GM18520 (cell line): ENCODE results near the gene GNG13.
"Not testable (repeated sequence)": the region's sequence is repeated elsewhere in the genome, so short reads cannot be mapped to it uniquely, and the experiment has no call there.

Source experiments
- ATAC-seq: cut with Tn5 transposase; IDR thresholded peaks from one replicate; pipeline ENCODE4 v1.9.1; 2021; ENCODE audit not compliant: unreplicated experiment

Gene GNG13, protein sequence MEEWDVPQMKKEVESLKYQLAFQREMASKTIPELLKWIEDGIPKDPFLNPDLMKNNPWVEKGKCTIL

DNA sequence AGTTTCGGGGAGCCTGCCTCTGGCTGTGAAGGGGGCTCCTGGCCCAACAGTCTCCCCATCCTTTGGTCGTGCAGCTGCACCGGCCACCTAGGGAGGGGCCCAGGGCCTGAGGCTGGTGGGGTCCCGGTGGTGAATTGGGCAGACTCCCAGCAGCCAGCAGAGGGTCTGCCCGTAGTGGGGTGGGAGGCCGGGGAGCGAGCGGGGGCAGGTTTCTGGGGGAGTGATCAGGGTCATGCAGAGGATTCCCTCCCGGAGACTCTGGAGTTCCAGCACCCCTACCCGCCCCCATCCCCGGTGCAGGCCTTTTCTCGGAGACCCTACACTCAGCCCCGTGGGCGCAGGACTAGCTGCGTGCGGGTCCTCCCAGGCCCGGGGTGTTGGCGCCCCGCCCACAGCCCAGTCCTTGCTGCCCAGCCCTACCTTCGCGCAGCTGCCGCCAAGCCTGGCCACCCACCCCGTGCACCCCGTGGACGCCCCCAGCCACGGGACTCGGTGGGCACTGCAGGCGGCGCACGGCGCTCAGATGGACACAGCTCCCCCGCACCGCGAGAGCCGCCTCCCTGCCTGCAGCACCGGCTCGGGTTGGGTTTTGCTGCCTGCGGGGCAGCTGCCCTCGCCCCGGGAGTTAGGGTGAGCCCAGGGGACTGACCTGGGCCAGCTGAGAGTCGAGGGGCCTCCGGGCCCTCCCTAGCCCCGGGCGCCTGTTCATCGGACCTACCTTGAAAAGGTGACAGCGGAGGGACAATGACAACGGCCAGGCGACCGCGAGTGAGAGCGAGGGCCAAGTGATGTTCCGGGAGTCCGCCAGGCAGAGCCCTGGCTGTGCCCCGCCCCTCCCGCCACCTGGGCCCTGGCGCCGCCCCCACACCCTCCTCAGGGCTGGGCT, at the start of gene GNG13:
Gene GNG13 (minus strand): TSS at position 787 of the 886 bp plus-strand sequence. CDS start 1,657 bp downstream, outside the sequence.
- no peak for ATAC-seq

GRCh38 chr16:848510-849253, 48.1 kb upstream of the GNG13 start:
- ATAC-seq, result no peak

- no peak for ATAC-seq
These were observed 47.3 kb upstream of the GNG13 start for GRCh38 chr16:847681-848445.

DNA sequence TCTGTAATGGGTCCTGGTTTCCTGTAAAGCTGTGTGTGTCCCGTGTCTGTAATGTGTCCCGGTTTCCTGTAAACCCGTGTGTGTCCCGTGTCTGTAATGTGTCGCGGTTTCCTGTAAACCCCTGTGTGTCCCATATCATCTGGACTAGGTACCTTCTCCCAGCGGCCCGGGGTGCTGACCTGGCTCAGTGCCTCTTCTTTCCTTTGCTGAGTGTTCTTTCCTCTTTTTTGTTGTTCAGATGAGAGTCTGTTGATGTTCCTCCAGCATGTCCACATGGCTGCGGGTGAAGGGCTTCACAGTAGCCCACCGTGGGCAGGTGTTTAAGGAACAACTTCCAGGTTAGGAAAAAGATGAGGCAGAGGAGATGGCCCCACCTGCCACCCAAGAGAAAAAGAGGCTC, 46.6 kb upstream of the GNG13 start:
- ATAC-seq, result no peak

- no peak for ATAC-seq
These were observed 44.8 kb upstream of the GNG13 start for GRCh38 chr16:845351-845745.

- no peak for ATAC-seq
These were observed 44.3 kb upstream of the GNG13 start for GRCh38 chr16:844638-845350.

GRCh38 chr16:843771-844170, 43.2 kb upstream of the GNG13 start:
- ATAC-seq, result no peak

GRCh38 chr16:842711-843560, 42.4 kb upstream of the GNG13 start:
- no peak for ATAC-seq

DNA sequence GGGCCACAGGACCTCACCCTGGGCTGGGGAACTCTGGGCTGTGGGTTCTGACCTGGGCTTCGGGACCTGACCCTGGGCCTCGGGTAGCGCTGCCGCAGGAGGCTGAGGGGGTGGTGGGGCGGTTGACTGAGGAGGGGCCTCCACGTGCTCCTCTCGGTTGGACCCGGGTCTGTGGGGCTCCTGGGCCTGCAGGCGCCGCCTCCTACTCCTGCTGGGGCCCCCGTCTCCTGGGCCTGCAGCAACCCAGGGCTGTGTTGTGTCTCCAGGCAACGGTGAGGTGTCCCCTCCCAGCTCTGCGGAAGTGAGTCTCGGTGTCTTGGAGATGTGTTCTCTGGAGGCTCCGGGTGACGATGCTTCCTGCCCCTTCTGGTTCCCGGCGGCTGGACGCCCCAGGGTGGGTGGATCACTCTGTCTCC, 41.5 kb upstream of the GNG13 start:
- ATAC-seq, result no peak

GRCh38 chr16:841455-842060, 41.0 kb upstream of the GNG13 start:
- ATAC-seq, result no peak

- ATAC-seq, result no peak
These were observed 40.3 kb upstream of the GNG13 start for GRCh38 chr16:840561-841454.

DNA sequence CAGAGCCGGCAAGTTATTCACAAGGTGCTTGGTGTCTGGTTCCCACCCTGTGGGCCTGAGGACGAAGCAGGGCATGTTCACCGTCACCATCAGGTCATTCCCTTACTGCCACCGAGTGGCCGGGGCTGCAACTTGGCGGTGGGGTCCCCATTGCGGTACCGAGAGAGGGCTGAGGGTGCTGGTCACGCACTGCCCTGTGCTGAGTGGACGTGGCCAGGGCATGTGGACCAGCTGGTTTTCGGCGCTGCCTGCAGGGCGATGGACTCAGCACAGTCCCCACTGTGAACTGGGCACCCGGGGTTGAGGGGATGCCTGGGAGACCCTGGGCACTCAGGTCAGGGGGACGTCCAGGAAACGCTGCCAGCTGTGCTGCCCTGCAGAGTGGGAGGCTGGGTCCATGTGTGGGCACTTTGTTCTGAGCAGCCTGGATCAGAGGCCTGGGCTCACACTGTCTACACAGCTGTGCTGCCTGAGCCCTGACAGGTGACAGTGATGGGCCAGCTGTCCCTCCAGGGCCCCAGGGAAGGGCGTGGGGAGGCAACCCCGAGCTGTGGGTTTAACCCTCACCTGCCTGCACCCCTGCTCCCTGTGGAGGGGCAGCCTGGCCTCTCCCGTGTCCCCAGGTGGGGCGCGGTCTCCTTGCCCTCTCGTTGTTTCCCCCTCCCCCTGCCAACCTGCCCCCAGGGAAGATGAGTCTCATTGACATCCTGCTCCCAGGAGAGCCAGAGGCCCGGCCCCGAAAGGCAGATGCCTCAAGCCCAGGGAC, 39.3 kb upstream of the GNG13 start:
- ATAC-seq, result no peak

DNA sequence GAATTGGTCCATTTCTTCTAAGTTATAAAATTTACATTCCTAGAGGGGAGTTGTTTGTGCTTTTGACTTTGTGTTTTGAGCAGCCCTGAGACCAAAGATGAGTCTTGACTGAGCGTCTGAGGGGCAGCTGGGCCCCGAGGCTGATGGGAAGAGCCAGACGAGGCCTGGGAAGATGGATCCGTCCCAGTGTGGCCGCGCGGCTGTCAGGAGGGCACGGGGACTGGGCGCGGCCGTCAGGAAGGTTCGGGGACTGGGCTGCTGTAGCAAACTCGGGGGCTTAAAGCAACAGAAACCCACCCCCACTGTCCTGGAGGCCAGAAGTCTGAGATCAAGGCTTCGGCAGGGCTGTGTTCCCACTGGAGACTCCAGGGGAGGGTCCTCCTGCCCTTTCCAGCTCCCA, 38.2 kb upstream of the GNG13 start:
- ATAC-seq, result no peak

GRCh38 chr16:836822-837221, 36.3 kb upstream of the GNG13 start:
- not testable (repeated sequence) for ATAC-seq

- no peak for ATAC-seq
These were observed 35.7 kb upstream of the GNG13 start for GRCh38 chr16:836221-836620.

DNA sequence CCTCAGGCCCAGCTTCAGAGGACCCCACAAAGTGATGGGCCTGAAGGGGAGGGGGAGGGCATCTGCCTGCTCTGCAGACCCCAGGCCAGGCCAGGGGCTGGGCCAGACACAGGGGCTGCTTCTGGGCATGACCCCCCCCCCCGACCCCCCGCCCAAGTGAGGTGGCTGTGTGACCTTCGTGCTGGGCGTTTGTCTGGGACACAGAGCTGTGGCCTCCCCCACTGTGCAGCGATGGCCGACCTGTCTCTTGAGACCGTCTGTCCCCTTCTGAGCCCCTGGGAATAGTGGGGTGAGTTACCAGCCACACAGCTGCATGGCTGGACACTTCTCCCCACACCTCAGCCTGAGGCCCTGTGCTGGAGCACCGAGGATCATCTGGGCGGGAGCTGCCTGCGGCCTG, 34.8 kb upstream of the GNG13 start:
- no peak for ATAC-seq

DNA sequence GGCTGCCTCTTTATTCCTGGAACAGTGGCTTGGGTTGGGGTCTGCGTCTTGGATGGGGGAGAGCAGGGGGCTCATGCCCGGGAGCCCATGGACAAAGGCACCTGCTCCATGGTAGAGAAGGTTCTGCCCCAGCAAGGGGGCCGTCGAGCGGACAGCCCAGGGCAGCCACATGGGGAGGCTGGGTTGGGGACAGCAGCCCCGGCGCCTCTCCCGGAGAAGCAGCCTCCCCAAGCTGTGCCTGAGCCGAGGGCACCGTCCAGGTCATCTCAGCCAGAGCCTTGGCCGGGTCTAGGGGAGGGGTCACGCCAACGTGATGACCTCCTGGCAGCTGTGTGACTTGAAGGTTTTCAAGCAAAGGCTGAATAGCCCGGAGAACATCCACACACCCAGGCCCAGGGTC, 32.9 kb upstream of the GNG13 start:
- no peak for ATAC-seq
